HG03571 (cell line): Measurements from ENCODE around the gene HMGA1.
A peak's percentile ranks its signal among the peaks of the same experiment; 100 is the strongest.

Experiments
- ATAC-seq: cut with Tn5 transposase; IDR thresholded peaks from one replicate; pipeline ENCODE4 v1.9.1; 2021; ENCODE audit not compliant: unreplicated experiment

HMGA1 gene

DNA sequence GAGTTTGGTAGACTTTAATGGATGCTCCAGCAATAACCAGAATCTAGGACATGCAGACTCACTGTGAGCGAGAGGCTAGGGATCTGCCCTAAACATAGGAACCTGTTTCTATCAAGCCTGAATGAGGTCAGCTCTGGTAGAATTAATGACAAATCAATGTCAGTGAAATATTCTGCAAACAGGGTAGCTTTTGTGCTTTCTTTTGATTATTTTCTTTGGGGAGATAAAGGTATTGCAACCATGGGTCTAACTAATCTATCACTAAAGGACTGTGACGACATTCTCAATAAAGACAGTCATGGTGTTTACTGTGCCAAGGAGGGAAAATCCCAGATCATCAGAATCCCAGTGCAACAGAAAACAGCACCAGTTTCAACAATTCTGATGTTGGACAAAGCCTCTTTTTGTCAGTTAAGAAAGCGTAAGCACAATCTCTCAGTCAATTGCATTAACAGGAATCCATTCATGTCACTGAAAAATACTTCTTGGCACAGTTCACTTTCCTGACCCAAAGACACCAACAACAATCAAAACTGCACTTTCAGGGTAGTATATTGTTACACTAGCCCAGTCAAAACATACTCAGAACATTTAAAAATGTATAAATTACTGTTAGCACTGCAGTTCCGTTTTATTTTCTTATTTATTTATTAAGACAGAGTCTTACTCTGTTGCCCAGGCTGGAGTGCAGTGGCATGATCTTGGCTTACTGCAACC is 48.9 kb downstream of the HMGA1 start:
- no peak for ATAC-seq

DNA sequence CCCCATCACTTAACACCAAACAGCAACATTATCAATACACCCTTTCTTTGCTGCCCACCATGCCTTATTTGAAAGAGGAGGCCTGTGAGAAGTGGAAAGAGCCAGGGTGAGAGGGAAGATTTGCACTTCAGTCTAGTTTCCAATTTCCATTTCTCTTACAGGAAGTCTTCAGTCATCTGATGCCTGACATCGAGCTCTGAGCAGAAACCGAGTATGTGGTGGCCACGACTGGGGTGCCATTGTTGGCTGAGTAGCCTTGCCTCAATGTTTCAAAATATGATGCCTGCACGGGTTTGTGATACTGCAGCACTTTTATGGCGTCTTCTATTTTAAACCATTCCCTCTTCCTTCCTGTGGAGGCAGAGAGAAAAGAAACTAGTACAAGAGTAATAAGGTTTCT is 51.9 kb downstream of the HMGA1 start:
- ATAC-seq = no peak

DNA sequence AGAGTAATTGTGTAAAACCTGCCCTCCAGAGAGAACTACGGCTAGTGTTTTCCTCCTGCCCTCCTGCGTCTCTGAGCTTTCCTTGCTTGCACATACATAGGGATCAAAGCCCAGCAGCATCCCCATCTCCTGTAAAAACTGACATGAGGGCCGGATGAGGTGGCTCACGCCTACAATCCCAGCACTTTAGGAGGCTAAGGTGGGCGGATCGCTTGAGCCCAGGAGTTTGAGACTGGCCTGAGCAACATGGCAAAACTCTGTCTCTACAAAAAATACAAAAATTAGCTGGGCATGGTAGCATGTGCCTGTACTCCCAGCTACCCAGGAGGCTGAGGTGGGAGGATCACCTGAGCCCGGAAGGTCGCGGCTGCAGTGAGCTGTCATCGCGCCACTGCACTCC is 52.5 kb downstream of the HMGA1 start:
- ATAC-seq = no peak

DNA sequence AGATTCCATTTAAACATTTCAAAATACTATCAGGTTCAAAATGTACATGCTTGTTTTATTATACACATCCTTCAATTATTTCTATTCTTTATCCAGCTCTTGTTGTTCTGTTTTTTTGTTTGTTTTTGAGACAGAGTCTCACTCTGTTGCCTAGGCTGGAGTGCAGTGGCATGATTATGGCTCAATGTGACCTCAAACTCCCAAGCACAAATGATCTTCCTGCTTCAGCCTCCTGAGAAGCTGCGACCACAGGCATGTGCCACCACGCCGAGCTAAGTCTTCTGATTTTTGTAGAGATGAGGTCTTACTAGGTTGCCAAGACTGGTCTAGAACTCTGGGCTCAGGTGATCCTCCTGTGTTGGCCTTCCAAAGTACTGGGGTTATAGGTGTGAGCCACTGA is 56.3 kb downstream of the HMGA1 start:
- ATAC-seq = no peak

DNA sequence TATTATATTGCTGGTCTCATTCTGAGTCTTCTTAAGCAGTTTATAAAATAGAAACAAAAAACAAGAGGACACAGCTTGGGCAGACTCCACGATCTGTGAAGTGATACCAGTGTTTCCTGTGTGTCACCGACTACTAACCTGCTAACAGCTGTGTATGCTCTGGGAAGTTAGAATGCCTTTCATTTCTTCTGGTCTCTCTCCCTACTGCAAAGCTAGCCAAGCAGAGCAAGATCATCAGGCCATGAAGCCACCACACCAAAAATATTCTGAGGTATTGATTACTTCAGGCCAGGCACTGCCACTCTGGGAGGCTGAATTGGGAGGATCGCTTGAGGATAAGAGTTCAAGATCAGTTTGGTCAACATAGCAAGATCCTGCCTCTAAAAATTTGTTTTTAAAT is 59.0 kb downstream of the HMGA1 start:
- ATAC-seq = peak; percentile 89
